ENCODE data around the gene CPNE2. TPM values are rescaled to one million over a fixed set of nuclear protein-coding genes. Genes with fewer than 3 reads are reported as not detected.

Gene CPNE2
- polyA plus RNA-seq, 2 of the 4 experiments (the other 2 are of a cell fraction): 36.7 TPM

DNA sequence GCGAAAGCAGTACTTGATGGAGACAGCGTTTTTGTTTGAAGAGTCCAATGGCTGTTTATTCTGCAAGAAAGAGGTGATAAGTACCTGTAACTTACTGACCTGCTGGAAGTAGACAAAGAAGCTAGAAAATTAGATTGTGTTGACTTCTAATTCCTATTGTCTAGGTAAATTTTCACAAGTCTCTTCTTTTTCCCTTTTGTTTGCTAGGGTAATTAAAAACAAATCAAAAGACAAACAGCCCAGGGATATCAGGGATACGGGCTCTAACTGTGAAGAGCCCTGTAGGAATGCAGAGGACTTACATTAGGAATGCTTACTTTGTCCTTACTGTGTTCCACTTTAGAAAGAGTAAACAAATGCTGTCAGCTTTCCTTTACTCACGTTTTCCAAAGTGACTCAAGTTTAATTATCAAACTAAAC, 86.4 kb downstream of the CPNE2 start:
- TF ChIP-seq CBX8 (IDR thresholded peaks at IDR 0.05) (no peak), EHMT2 (IDR thresholded peaks at IDR 0.05; ENCODE audit: low read depth) (no peak), SREBF2 (IDR thresholded peaks at IDR 0.05) (no peak), ESRRA (IDR thresholded peaks at IDR 0.05; ENCODE audit: borderline replicate concordance, low read length) (no peak), POLR2AphosphoS2 (conservative IDR thresholded peaks at IDR 0.05; ENCODE audit: low read length) (no peak), RAD21 (conservative IDR thresholded peaks at IDR 0.05 in 1 of 2, IDR thresholded peaks at IDR 0.05 in 1 of 2) (no peak), BHLHE40 (IDR thresholded peaks at IDR 0.05; ENCODE audit: low read depth, low read length) (no peak), FOSL2 (IDR thresholded peaks at IDR 0.05) (no peak), FOSL2 (CRISPR knock-in tag; IDR thresholded peaks at IDR 0.05) (no peak), ZFP36 (IDR thresholded peaks at IDR 0.05; ENCODE audit: borderline replicate concordance, partially characterized antibody) (no peak), ZNF302 (CRISPR knock-in tag; IDR thresholded peaks at IDR 0.05) (no peak)
- TF ChIP-seq, protein P1, sequence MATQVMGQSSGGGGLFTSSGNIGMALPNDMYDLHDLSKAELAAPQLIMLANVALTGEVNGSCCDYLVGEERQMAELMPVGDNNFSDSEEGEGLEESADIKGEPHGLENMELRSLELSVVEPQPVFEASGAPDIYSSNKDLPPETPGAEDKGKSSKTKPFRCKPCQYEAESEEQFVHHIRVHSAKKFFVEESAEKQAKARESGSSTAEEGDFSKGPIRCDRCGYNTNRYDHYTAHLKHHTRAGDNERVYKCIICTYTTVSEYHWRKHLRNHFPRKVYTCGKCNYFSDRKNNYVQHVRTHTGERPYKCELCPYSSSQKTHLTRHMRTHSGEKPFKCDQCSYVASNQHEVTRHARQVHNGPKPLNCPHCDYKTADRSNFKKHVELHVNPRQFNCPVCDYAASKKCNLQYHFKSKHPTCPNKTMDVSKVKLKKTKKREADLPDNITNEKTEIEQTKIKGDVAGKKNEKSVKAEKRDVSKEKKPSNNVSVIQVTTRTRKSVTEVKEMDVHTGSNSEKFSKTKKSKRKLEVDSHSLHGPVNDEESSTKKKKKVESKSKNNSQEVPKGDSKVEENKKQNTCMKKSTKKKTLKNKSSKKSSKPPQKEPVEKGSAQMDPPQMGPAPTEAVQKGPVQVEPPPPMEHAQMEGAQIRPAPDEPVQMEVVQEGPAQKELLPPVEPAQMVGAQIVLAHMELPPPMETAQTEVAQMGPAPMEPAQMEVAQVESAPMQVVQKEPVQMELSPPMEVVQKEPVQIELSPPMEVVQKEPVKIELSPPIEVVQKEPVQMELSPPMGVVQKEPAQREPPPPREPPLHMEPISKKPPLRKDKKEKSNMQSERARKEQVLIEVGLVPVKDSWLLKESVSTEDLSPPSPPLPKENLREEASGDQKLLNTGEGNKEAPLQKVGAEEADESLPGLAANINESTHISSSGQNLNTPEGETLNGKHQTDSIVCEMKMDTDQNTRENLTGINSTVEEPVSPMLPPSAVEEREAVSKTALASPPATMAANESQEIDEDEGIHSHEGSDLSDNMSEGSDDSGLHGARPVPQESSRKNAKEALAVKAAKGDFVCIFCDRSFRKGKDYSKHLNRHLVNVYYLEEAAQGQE (IDR thresholded peaks at IDR 0.05): no peak
- H3K4me2 ChIP-seq: peak overlapping the region; percentile 44; the same call in 2 of the 3 replicates
- H3K4me1 ChIP-seq: peaks cover 17% of the 10 kb centered on the region
- ChIA-PET POLR2A (no interaction called here), CTCF (interaction anchor here (0.7 to 1.5 kb wide), 4 partner anchors 11 to 76 kb away, joined by 3 to 5 read pairs (median 4); no protein-coding TSS in a partner anchor)
- no peak for ATAC-seq
- WGBS (ENCODE audit: missing lambda C conversion rate): 43% methylated on average over 4 of the region's 4 CpGs
- no peak for FAIRE-seq
- H3K27ac ChIP-seq: no peak overlapping the region
- no peak overlapping the region for H3K4me3 ChIP-seq
- DNase-seq (ENCODE audit: low read depth in 1 of 2, low spot score in 1 of 2): no peak
- H3K9me3 ChIP-seq: no peaks in the 10 kb centered on the region

DNA sequence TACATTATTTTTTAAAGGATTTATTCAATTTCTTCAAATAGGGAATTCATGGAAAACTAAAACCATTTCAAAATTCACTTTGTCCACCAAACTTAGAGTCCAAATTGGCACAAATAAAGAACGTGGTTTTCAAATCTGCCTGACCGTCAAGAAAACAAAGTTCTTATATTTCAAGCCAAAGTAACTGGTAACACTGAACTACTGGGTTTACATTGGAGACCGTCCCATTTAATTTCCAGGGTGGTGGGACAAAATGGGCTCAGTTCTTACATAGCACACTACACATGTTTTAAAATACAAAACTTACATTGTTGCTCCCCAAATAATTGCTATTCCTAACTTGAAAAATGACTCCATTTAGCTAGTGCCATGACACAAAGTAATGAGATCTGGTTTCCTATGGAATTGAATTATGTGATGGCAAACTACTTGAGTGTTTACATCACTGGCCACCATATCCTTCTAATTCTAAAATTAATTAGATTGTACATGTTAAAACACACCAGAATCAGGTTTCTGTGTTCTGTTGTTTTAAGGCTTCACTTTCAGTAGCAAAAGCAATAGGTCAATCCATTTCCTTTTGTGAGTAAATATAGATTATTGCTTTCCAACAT, 86.9 kb downstream of the CPNE2 start:
- CTCF ChIA-PET: interaction anchor here (0.8 to 1.5 kb wide), 6 partner anchors 9 to 238 kb away, joined by 3 to 5 read pairs (median 4); no protein-coding TSS in a partner anchor
- 74% methylated on average over 3 of the region's 3 CpGs for WGBS (ENCODE audit: missing lambda C conversion rate)
- Histone ChIP-seq H3K4me1 (peaks cover 17% of the 10 kb centered on the region), H3K4me3 (no peak overlapping the region), H3K9me3 (no peaks in the 10 kb centered on the region), H3K27ac (no peak overlapping the region), H3K4me2 (peak overlapping the region; percentile 44; the same call in 2 of the 3 replicates)
- FAIRE-seq (no peak), ATAC-seq (no peak), DNase-seq (ENCODE audit: low read depth in 1 of 2, low spot score in 1 of 2) (no peak)
- POLR2A ChIA-PET: no interaction called here
- TF ChIP-seq HOXA7 (CRISPR knock-in tag; IDR thresholded peaks at IDR 0.05): no peak
- no peak for TF ChIP-seq HDAC2 (IDR thresholded peaks at IDR 0.05)
- no peak for TF ChIP-seq CHD2 (IDR thresholded peaks at IDR 0.05; ENCODE audit: low read length, partially characterized antibody)
- no peak for TF ChIP-seq EHF (CRISPR knock-in tag; IDR thresholded peaks at IDR 0.05)
- TF ChIP-seq FOSB (CRISPR knock-in tag; IDR thresholded peaks at IDR 0.05): no peak
- TF ChIP-seq, protein P1 (IDR thresholded peaks at IDR 0.05): no peak
- TF ChIP-seq, protein P2, sequence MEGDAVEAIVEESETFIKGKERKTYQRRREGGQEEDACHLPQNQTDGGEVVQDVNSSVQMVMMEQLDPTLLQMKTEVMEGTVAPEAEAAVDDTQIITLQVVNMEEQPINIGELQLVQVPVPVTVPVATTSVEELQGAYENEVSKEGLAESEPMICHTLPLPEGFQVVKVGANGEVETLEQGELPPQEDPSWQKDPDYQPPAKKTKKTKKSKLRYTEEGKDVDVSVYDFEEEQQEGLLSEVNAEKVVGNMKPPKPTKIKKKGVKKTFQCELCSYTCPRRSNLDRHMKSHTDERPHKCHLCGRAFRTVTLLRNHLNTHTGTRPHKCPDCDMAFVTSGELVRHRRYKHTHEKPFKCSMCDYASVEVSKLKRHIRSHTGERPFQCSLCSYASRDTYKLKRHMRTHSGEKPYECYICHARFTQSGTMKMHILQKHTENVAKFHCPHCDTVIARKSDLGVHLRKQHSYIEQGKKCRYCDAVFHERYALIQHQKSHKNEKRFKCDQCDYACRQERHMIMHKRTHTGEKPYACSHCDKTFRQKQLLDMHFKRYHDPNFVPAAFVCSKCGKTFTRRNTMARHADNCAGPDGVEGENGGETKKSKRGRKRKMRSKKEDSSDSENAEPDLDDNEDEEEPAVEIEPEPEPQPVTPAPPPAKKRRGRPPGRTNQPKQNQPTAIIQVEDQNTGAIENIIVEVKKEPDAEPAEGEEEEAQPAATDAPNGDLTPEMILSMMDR (IDR thresholded peaks at IDR 0.05): no peak
- no peak for TF ChIP-seq HOXB13 (CRISPR knock-in tag; IDR thresholded peaks at IDR 0.05; ENCODE audit: low read depth)

All from A549 (cell line).